HG03558 (cell line): Measurements from ENCODE around the gene DCP1A.

Experiments
- ATAC-seq: cut with Tn5 transposase; IDR thresholded peaks from one replicate; pipeline ENCODE4 v1.9.1; 2021; ENCODE audit warnings: moderate number of reproducible peaks; ENCODE audit not compliant: unreplicated experiment; ENCODE audit errors: extremely low read depth

The DCP1A gene

DNA sequence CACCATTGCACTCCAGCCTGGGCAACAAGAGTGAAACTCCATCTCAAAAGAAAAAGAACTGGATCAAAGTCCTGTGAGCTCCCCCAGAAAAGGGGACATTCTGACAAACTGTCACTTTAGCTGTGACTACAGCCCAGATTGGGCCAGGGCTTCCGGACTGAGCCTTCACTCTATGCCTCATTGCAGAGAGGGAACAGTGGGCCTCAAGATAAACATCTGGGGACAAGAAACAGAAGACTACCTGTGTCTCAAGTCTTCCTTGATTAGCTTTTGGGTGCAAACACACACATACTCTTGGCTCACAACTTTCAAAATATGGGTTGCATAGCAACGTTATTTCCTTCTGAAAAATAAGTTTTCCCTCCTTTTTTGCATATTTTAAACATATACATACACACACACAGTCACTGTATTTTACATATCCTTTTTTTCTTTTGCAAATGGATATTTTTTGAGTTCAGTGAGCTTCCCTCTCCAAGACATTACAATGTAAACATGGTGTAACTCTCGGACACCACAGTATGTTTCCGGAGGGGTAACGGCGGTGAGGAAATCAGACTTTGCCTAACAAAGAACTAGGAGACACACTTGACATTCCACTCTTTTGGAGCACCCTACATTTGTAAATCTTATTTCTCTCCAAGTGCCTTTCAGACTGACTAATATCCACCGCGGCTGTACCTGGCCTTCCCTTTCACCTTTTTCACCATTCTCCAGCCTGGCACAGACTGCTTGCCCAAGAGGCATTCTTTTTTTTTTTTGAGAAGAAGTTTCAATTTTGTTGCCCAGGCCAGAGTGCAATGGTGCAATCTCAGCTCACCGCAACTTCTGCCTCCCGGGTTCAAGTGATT, 95.0 kb downstream of the DCP1A start:
- no peak for ATAC-seq

DNA sequence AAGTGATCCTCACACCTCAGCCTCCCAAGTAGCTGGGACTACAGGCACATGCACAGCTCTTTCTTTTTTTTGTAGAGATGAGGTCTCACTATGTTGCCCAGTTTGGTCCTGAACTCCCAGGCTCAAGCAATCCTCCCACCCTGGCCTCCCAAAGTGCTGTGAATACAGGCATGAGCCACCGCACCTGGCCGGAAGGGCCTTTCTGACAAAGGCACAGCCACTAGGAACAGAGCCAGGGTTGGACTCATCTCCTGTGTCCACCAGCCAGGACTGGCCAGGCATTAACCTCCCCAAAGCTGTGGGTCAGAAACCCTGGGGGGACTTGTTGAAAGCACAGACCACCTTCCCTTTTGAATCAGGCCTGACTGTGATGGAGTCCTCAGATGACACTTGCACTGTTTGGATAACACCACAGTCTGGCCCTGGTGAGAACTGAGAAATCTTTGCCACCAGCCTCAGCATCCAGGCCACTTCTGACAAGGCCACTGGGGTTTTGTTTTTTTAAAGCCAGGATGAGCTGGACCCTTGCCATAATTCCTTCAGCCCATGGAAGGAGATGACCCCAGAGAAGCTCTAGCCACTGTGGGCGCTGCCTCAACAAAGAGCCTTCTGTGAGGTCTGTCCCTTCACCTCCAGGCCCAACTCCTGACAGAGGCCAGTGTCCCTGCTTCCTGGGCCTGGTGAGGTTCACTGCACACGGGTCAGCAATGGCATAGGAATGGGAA, 96.3 kb downstream of the DCP1A start:
- no peak for ATAC-seq

DNA sequence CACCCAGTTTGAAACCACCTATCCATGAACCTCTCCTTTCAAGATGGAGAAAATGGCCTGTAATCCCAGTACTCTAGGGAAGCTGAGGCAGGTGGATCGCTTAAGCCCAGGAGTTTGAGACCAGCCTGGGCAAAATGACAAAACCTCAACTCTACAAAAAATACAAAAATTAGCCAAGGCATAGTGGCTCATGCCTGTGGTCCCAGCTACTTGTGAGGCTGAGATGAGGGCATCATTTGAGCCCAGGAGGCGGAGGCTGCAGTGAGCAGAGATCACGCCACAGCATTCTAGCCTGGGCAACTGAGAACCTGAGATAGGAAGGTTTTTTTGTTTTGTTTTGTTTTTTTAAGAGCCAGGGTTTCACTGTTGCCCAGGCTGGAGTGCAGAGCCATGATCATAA, 96.9 kb downstream of the DCP1A start:
- ATAC-seq = no peak

DNA sequence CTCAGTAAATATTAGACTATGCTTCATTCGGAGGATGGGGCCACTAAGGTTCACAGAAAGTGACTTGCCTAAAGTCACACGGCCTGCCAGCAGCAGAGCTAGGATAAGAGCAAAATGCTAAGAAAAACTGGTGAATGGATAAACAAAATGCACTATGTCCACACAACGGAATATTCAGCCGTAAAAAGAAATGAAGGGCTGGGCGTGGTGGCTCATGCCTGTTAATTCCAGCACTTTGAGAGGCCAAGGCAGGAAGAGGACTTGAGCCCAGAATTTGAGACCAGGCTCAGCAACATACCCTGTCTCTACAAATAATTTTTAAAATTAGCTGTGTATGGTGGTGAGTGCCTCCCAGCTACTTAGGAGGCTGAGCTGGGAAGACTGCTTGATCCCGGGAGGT, 99.2 kb downstream of the DCP1A start:
- no peak for ATAC-seq

DNA sequence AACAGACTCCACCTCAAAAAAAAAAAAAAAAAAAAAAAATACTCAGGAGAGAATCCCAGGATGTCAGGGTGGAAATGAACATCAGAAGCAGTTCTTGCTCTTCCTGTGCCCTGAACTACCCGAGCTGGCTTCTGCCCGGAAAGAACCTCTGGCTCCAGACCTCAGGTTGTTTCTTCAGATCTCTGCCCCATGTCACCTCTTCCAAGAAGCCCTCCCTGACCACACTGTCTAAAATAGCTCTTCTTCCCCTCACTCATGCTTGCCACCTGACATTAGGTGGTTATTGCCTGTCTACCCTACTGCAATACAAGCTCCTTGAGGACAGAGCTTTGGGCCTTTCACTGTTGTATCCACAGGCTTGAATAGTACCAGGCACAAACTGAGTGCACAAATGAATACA, 99.7 kb downstream of the DCP1A start:
- no peak for ATAC-seq

DNA sequence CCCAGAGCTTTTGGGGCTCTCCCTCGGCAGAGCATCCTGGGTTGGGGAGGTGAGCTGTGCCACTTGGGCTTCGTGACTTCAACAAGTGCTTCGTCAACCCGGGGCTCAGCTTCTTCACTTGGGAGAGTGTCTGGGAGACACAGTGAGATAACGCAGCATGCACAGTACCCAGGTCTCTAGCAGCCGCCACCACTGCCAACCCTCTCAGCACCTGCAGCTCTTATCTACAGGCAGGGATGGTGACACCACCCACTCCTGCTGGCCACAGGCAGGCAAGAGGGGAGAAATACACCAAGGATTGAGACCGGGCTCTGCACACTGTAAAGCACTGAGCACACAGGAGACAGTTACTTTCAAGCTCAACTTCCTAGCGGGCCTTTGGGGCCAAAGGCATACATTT, 103.1 kb downstream of the DCP1A start:
- ATAC-seq = no peak

DNA sequence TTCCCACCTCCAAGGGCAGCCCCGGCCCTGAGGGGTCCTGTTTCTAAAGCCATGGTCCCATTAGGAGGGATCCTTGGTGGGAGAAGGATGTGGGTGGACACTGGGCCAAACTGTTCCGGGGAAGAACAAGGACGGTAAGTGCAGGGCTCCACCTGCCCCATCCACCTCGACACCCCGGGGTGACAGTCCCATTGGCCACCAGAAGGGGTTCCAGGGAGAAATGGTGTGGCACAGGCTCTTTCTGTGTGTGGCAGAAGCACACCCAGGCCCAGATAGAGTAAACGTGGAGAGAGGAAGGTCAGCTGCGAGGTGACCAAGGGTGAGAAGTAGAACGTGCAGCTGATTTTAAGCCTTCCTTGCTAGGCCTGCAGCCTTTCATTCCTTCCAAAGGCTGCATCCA, 103.6 kb downstream of the DCP1A start:
- ATAC-seq = no peak

DNA sequence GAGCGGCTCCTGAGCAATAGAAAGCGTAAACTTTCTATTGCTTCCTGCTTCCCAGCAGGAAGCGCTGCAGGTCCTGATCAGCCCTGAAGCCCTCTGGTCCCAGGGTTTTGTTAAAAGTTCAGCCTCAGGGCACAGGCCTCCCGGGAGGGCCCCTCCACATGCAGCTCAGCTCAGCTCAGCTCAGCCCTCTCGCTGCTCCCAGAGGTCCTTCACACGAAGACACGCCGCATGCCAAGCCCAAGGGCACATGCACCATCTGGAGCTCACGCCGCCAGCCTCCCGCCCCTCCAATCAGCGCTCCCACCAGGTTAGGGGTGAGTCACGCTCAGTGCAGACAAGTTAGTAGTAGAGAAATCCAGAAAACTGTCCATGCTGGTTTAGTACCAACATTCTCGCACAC, 104.2 kb downstream of the DCP1A start:
- ATAC-seq = no peak

DNA sequence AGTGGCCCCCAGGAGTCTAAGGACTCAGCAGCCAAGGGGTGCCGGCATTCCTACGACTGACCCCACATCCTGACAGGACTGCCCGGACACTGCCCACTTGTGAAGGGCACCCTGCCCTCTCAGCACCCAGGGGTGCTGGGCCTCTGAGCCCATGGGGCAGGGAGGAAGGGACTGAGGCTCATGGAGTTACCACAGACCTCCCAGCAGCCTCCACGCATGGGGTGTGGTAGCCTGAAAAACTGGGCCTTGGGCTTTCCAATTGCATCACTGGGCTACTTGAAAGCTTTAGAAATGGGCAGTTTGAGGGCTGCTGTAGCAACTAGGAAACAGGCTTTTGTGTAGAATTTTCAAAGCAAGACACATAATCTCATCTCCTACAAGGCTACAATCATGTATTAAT, 104.7 kb downstream of the DCP1A start:
- ATAC-seq = no peak

DNA sequence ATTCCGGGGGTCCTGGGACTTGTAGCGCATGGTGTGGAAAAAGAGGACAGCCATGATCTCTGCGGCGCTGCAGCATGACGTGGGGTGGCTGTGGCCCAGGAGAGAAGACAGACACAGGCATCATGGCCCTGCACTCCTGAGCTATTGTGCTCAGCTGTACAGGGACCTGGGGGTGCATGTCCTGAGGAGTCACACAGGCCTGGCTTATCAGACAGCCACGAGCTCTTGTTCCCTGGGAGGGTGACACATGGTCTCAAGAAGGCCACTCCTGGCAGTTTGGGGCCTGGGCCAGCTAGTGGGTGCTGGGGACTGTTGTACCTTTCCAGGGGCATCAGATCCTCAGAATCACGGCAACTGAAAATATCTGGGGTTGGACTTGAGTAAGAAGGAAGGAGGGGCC, 105.2 kb downstream of the DCP1A start:
- ATAC-seq = no peak

DNA sequence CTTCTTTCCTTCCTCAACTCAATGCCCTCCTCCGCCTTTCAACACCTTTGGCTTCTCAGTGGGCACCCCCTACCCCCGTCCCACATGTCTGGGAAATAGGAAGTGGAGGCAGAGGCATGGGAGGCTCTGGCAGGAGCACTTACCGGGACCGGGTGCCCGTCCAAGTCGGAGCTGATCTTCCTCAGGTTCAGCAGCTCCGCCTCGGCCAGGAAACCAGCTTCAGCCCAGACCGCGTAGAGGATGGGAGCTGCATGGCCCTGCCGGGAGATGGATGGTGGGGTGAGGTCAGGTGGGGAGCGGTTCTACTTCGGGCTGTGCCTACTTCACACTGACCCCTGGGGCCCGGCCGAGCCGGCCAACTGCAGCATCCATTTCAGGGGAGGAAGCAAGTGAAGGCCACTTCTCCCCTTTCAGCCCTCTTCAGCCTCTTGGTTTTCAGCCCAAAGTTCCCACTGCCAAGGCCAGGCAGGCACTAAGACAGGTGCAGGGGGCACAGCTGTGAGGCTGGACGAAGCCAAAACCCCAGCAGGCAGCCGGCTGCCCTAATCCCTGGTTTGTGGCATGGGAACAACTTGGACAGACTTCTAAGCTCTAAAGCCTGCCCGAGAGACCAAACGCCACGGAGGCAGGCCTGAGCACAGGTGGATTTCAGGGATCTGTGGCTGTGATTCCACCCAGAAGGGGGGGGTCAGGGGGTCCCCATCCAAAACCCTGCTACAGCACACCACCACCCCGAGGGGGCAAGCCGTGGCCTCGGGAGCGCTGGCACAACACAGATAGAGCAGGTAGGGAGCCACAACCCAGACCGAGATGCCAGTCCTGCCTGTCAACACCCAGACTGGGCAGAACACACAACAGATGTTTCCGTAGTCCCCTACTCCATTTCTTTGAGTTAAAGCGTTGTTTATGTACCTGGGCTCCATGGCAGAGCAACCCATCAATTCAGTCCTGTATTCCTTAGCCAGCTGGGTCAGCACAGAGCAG, 106.1 kb downstream of the DCP1A start:
- no peak for ATAC-seq

DNA sequence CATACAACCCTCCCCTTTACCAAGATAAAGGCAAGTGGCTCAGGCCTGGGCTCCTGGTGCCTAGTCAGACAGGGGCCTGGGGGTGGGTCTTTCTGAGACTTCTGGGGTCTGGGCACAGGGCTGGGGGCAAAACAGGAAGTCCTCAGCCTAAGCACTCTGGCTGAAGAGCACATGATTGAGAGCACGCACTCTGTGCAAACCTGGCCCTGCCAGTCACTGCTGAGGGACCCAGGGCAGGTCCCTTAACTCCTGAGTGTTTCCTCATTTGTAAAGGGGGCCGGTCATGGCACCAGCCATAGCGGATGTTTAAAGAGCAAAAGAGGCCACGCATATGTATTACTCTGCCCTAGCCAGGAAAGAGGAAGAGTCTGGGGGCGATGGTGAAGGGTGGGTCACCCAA, 107.5 kb downstream of the DCP1A start:
- no peak for ATAC-seq

DNA sequence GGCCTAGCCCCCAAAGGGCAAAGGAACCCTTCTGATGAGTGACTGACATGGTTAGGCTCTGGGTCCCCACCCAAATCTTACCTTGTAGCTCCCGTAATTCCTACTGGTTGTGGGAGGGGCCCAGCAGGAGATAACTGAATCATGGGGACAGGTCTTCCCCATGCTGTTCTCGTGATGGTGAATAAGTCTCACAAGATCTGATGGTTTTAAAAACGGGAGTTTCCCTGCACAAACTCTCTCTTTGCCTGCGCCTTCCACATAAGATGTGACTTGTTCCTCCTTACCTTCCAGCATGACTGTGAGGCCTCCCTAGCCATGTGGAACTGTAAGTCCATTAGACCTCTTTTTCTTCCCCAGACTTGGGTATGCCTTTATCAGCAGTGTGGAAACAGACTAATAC, 108.5 kb downstream of the DCP1A start:
- no peak for ATAC-seq

DNA sequence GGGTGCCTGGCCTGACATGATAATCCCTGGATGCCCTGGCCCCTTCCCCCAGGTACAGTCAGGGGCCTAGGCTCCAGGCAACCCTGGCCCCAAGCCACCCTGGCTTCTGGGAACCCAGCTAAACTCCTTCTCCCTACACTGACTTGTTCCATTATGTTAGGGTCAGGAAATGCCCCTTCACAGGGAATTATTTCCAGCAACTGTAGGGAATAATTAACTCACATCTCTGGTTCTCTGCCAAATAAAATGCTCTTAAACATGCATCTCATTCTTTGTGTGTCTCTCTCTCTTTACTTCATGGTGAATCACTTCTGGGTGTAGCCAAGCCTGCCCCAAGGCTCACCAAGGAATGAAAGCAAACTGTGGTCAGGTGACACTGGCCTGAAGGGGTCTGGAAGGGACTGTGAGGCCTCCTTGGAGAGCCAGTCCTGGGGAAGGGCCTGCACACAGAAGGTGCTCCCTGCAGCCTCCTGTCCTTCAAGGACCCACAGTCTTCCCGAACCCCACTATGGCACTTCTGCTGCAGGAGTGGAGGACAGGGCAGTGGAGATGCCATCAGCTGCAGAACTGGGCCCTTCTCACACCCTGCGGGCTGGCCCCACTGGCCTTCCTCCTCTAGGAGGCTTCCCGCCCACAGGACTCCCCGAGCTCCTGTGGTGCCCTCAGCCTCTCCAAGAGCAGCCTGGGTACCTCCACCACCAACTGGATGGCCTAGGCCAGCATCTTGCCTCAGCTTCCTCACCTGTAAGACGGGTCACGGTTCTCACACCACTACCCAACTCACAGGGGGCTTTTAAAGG, 109.1 kb downstream of the DCP1A start:
- ATAC-seq = no peak

DNA sequence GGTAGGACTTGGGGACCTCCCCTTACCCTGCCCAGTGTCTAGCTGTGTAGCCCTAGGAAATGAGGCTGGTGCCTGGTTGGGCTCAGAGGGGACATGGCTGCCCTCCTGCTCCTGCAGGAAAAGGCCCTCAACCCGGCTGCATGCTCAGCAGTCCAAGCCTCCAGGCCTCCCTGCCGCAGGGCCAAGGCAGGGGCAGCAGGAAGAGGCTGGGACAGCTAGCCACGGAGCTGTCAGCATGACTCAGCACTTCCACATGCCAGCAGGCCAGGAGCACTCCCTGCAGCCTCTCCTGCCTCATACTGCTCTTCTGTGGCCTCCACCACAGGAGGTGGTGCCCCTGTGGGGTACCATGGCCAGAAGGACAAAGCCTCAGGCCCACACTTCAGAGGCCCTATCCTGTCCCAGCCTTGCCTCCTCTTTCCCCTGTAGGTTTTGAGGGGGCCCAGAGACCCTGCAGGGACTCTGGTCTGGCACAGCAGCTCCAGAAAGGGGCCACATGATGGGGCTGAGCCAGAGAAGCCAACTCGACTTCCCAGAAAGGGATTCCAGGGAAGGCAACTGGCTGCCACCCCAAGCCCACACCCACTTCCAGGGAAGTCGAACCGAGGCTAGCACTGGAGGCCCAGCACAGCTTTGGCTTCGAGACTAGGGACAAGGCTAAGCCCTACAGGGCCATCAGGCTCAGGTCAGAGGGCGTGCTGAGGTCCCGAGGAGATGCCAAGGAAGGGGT, 111.1 kb downstream of the DCP1A start:
- no peak for ATAC-seq

DNA sequence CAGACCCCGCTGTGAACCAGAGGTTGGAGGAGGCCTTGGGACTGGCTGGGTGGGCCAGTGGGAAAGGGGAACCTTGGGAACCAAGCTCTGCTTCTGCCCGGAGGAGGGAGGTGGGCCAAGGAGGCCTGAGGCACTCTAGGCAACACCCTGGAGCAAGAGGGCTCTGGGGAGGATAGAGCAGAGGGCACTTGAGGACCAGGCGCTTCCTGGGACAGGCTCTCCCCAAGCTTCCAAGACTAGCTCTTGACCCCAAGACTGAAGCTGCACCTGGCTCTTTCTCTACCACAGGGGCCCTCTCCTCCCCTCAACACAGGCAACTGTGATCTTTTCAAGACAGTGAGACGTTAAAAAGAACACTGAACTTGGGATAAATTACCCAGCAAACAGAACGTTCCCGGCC, 111.8 kb downstream of the DCP1A start:
- no peak for ATAC-seq

DNA sequence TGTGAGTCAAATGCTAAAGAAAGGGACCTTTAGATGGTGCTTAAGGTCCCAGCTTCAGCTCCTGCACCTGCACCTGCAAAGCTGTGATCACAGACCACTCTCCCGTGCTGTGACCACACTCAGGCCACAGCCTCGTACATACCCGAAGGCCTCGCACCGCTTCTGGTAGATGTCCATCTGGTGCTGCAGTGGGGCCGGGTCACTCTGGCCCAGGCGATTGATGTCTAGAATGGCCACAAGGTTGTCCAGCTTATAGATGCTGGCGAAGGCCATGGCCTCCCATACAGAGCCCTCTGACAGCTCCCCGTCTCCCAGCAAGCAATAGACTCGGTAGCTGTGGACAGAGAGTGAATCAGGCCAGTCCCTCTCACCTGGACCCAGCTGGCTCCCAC, 112.5 kb downstream of the DCP1A start:
- no peak for ATAC-seq

DNA sequence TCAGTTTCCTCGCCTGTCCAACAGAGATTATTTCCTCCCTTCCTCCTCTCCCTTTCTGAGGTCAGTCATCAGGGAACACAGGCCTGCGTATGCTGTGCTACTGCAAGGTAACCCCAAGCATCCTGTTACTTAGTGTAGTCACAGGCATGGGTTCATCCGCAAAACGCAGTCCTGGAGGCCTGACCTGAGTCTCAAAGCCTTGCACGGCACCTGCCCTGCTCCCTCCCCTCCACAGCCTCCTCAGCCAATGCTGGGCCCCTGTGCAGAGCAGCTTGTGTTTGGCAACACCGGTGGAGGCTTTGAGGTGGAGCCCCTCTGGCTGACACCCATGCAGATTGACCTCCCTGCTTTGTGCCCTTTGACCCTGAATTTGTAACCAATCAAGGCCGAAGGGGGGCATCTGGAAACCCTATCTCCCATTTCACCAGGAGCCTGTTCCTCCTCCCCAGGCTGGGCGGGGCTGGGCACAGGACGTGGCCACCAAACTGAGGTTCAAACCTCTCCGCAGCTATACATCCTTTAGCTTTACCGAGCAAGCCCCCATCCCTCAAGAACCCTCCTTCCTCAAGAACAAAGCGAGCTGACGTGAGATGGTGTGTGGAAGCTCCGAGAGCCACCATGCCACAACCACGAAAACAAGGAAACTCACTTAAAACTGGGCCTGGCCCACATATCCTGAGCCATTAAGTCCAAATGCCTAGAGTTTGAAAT, 113.1 kb downstream of the DCP1A start:
- no peak for ATAC-seq
